Ovary (tissue), 3 donors: Measurements from ENCODE around the gene MYCL.

Source experiments
- CTCF ChIP-seq, 3 donors: fragments of 450-650 bp in 2 of 3; fragments of 200-600 bp in 1 of 3; IDR thresholded peaks; one replicate each; pipeline versions ENCODE4 v1.5.1 to v1.8.0; 2016 to 2022; ENCODE audit warnings: antibody characterized with exemption in 3 of 3, mild to moderate bottlenecking in 1 of 3
- POLR2A ChIP-seq: fragments of 450-650 bp; IDR thresholded peaks from one replicate; pipeline ENCODE4 v1.6.1; 2017; ENCODE audit warnings: antibody characterized with exemption, mild to moderate bottlenecking, moderate library complexity
- donor health status: DM: no; HTN: no; CAD: no.

- no peak for TF ChIP-seq CTCF (IDR thresholded peaks at IDR 0.05)
- no peak for TF ChIP-seq POLR2A
Measured at GRCh38 chr1:39849203-39849602, 52.5 kb downstream of the MYCL start.
